ENCODE results near the gene DKKL1.

DKKL1 gene

DNA sequence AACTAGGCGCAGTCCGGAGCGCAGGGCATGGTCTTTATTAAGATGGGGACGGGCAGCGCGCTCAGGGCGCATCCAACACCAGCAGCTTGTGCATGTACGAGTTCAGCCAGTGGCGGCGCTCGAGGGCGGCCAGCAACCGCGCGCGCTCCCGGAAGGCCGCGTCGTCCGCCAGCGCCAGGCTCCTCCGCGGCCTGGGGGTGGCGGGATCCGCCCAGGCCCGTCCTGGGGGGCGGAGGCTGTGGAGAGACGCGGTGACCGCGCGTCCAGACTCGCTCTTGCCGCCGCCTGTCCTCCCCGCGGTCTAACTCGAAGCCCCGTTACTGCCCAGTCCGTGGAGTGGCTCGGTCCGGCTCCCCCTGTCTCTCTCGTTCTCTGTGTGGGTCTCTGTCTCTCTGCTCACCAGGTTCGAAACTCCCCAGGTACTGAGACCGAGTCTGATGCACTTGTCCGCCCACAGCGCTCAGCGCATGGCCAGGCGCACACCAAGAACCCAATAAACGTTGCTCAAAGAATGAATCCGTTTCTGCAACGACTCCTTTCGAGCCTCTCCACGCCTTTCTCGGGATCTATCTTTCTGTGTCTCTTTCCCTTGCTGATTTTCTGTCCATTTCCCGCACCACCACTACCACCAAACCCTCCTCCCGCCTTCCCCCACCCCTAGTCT lies 58.9 kb downstream of the DKKL1 start:
- no peak for DNase-seq

GRCh38 chr19:49423071-49423984 lies 59.7 kb downstream of the DKKL1 start, which contains the start of gene PTH2:
PTH2 (minus strand) TSS chr19:49423441; CDS start chr19:49423339, 102 bp downstream.
- no peak for DNase-seq

DNA sequence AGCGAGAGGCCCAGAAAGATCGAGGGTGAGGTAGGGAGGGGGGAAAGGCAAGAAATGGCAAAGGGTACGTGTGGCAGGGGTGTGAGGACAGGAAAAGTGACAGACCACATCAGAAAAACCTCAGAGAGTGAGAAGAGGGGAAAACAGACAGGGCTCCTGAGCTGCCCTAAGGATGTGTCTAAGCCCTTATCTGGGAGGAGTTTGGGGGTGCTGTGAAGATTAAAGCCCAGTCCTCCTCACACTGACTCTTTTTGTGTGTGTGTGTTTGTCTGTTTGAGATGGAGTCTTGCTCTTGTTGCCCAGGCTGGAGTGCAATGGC lies 60.3 kb downstream of the DKKL1 start:
- no peak for DNase-seq

Measured in Kasumi-1 (cell line).